IPS DF 19.7 (cell line): ENCODE measurements around the gene ADGRL2.
A peak's percentile ranks its signal among the peaks of the same experiment; 100 is the strongest.

ENCODE experiments used
- DNase-seq: peaks from one replicate; pipeline ENCODE4 v3.0.0-alpha.2; 2013; ENCODE audit warnings: low read depth, low spot score

The ADGRL2 gene

DNA sequence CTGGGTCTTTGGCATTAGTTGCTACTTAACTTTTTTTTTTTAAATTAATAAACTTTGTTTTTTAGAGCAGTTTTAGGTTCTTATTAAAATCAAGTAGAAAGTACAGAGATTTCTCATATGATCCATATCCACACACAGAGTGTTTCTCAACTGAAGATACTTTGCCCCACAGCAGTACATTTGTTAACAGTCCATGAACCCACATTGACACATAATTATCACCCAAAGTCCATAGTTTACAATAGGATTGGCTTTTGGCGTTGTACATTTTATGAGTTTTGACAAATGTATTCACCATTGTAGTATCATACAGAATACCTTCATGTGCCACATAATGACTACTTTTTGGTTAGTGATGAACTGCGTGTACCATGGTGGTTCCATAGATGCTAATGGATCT is 106.8 kb downstream of the ADGRL2 start:
- DNase-seq: no peak

- DNase-seq: no peak
Measured at GRCh38 chr1:81912383-81912782, 111.6 kb downstream of the ADGRL2 start.

GRCh38 chr1:81915937-81916336 is 115.2 kb downstream of the ADGRL2 start:
- no peak for DNase-seq

DNA sequence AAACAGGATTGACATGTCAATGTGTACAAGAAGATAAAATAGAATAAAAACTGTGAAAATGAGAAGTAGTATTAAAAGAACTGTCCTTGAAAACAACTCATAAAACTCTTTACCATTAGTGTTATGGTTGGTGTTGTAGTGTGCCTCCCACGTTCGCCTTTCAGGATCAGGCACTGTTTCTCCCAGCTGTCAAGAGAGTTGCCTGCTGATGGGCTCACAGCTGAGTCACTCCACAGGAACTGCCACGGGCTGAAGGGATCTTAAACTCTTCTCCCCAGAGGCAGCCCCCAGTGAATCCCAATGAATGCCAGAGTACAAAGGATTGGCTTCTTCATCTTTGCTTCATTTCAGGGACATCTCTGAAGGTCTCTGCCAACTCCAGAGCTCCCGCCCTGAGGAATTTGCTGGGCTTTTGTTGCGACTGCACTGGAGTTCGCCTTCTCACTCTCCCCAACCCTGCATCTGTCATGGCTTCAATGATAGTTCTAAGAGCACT is 119.6 kb downstream of the ADGRL2 start:
- DNase-seq: peak; percentile 89

DNA sequence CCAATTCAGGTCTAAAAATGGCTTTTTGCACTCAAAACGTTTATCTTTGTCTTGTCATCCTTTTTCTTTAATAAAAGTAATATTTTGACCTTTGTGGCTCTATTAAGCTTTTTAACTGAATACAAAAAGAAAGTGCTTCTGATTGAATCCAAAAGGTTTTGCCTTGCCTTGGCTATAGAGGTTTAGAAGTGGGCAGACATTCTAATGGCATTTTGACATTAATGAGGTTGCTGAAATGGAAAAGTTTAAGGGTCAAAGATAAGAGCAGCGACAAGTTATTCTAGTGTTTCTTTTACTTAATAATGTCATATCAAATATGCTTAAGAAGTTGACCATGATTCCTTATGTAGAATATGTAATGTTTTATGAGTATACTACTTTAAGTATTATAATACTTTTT is 120.2 kb downstream of the ADGRL2 start:
- DNase-seq: no peak

DNA sequence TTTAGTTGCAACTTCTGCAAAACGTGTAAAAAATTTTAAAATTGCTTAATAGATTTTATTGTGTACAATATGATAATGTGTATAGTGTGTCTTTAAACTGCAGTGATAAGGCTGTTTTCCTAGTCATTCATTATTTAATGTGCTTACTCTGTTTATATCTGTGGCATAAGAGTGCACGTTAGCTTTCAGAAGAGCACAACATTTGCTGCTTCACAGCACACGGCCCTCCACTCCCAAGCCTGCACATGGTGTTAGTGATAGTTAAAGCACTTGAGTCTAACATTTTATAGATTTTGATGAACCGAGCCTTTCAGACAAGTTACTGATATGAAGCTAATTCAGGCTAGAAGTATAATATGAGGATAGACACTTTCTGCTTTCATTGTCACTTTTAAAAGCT is 120.6 kb downstream of the ADGRL2 start:
- DNase-seq: no peak

DNA sequence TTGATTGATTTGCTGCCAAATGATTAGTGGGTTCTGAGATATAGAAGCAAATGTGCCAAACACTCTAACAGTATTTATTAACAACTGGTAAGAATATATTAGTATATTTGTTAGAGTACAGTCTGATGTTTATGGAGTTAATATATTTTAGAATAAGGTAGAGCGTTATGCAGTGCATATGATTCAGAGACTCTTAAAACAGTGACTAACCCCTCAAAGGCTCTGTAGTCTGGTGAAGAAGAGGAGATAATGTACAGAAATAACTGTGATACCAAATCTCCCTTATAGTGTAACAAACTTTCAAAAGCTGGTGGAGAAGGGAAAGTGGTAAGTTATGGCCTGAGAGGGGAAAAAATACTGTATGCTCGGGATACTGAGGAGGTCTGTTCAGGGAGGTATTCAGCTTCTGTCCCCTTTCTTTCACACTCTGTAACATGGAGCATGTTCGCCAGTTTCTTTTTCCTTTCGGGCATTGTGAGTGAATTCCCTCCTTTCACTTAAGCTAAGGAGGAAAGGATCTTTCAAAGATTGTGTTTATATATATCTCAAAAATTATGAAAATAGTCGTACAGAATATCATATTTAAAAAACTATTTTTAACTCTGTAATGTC is 121.2 kb downstream of the ADGRL2 start:
- DNase-seq: no peak

- no peak for DNase-seq
Measured at GRCh38 chr1:81922955-81923354, 122.2 kb downstream of the ADGRL2 start.

- DNase-seq: no peak
Measured at GRCh38 chr1:81929106-81929505, 128.4 kb downstream of the ADGRL2 start.

- no peak for DNase-seq
Measured at GRCh38 chr1:81936853-81937252, 136.1 kb downstream of the ADGRL2 start.

GRCh38 chr1:81937791-81938450 is 137.2 kb downstream of the ADGRL2 start:
- DNase-seq: no peak

DNA sequence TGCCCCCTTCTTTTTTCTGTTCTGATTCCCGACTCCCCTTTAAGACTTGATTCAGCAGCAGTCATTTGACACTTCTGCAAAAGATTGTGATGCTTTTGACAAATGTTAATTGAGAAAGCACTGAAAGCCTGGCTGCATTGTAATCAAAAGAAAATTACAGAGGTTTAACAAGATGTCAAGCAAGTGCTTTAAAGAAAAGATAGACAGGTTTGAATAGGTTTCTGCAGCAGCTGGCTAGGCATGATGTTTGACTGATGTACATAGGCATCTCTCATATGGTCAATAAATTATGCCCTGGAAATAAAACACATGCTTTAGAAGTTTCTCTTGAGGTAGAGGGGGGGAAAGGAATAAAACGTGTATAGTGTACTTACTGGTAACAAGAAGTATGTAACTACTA is 147.8 kb downstream of the ADGRL2 start:
- DNase-seq: no peak

GRCh38 chr1:81949421-81949820 is 148.7 kb downstream of the ADGRL2 start:
- no peak for DNase-seq

DNA sequence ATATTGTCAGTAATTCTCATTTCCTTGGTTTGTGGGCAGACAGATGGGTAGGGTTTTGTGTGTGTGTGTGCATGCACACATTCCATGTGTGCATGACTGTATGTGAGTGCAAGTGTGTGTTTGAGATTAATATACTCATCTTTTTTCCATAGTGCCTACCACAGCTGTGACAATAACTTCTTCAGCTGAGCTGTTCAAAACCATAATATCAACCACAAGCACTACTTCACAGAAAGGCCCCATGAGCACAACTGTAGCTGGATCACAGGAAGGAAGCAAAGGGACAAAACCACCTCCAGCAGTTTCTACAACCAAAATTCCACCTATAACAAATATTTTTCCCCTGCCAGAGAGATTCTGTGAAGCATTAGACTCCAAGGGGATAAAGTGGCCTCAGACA is 149.3 kb downstream of the ADGRL2 start:
- DNase-seq: no peak

DNA sequence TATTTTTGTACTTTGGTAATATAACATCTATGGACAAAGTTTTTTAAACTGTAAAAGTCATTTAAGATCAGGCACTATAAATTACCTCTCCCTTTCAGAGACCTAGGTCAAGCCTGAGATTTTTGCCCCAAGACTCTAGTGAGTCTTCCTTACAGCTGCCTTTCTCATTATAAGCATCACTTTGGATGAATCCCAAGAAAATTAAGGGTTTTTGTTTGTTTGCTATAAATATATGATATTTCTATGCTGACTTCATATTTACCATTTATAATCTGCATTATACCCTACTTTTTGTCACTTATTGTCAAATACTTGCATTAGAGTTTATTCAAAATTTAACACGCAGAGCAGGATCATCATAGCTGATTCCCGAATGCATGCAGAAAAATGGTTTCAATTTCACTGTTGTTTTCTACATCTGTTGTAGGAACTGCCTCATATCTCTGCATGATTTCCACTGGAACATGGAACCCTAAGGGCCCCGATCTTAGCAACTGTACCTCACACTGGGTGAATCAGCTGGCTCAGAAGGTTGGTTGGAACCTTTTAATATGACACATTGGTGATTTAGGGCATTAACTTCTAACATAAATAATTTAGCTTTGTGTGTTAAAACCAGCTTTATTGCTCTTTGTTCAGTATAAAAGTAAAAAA is 150.0 kb downstream of the ADGRL2 start:
- no peak for DNase-seq

DNA sequence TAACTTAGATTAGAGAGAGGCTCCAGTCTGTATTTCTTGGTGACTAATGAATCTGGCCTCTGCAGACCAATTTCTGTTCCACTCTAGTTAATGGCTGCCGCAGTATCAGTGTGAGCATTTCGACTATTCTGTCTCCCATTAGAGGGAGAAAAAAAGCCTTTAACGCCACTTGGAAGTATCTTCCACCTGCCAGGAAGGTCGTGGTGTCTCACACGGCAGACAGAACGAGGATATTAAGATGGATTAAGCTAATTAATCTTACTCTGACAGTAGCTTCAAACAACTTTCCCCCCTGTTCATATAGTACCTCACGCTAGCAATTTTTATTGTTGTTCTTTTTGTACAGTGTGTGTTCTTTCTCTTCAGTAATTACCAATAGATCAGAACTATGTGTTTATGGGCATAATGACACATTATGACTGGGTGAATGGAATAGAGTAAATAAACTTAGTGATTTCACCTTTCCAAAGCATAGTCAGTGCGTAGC is 153.8 kb downstream of the ADGRL2 start:
- no peak for DNase-seq

- DNase-seq: no peak
Measured at GRCh38 chr1:81967951-81968350, 167.2 kb downstream of the ADGRL2 start.

- no peak for DNase-seq
Measured at GRCh38 chr1:81970416-81970815, 169.7 kb downstream of the ADGRL2 start.

- DNase-seq: no peak
Measured at GRCh38 chr1:81974222-81974841, 173.6 kb downstream of the ADGRL2 start.

DNA sequence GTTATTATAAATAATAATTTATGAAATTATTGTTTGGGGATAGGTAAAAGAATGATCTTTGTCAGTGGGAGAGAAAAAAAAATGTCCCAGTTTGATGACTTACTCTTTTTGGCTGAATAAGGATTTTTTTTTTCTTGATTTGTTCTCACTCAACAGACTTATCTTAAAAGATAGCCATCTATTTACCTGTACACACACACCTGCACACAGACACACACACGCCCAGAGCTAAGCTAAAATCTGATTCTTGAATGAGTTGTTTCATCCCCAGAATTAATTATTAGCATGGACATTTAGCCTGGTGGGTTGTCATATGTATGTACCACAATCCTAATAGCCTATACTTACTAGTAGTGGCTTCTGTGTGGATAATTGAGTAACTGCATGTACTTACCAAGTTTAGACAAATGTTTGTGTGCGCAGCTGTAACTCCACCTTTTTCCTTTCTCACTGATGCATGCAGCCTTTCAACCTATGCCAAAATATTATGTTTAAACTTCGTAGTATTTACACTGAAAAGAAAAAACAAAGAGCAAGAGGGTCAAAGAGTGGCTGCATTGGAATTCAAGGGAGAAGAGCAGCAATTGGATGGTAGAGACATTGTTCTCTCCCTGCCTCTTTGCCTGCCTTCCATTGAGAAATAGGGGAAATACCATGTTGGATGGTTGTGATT is 174.3 kb downstream of the ADGRL2 start:
- no peak for DNase-seq

GRCh38 chr1:81976539-81976938 is 175.8 kb downstream of the ADGRL2 start:
- no peak for DNase-seq

DNA sequence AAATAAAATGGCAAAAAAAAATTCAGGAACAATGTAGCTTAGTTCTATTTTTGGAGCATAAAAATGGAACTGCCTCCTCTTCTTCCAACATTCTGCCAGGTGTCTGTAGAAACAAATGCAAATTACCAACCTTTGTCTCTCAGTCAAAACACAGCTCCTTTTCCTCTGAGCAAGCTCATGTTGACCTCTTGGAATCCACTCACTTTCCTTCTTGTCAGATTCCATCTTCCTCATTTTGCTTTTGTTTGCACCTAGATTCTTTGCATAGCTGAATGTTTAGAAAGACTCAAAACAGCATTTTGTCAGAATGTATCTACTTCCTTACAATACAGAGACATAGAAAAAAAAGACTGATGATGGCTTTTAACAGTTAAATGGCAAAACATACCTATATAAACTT is 178.2 kb downstream of the ADGRL2 start:
- peak; percentile 79 for DNase-seq
